NCI-H146 treated with DMSO at 0.1 percent for 48 hours (cell line): Measurements from ENCODE around the gene KANSL3.

Experiments used
- DNase-seq: peaks from one replicate; lab custom pipeline; 2025; ENCODE audit not compliant: unreplicated experiment; lab: John Stamatoyannopoulos, UW

Gene KANSL3

GRCh38 chr2:96608469-96609455 is 29.4 kb downstream of the KANSL3 start:
- DNase-seq, result no peak

GRCh38 chr2:96604104-96604503 is 34.0 kb downstream of the KANSL3 start:
- no peak for DNase-seq

GRCh38 chr2:96602330-96602823 is 35.7 kb downstream of the KANSL3 start:
- no peak for DNase-seq

- DNase-seq, result no peak
These were observed 36.5 kb downstream of the KANSL3 start for GRCh38 chr2:96601382-96602292.

GRCh38 chr2:96599941-96600340 is 38.2 kb downstream of the KANSL3 start:
- no peak for DNase-seq

- DNase-seq, result no peak
These were observed 41.5 kb downstream of the KANSL3 start for GRCh38 chr2:96596596-96596995.

GRCh38 chr2:96594691-96595152 is 43.4 kb downstream of the KANSL3 start:
- no peak for DNase-seq

GRCh38 chr2:96594282-96594681 is 43.8 kb downstream of the KANSL3 start:
- DNase-seq, result no peak

GRCh38 chr2:96591494-96591893 is 46.6 kb downstream of the KANSL3 start:
- DNase-seq, result no peak

GRCh38 chr2:96591054-96591453 is 47.1 kb downstream of the KANSL3 start:
- no peak for DNase-seq

GRCh38 chr2:96587843-96588242 is 50.3 kb downstream of the KANSL3 start:
- DNase-seq, result no peak

- no peak for DNase-seq
These were observed 54.1 kb downstream of the KANSL3 start for GRCh38 chr2:96584017-96584416.

- DNase-seq, result no peak
These were observed 57.3 kb downstream of the KANSL3 start for GRCh38 chr2:96580771-96581170.

GRCh38 chr2:96579422-96579821 is 58.7 kb downstream of the KANSL3 start:
- no peak for DNase-seq

GRCh38 chr2:96578731-96579130 is 59.4 kb downstream of the KANSL3 start:
- DNase-seq, result no peak

- no peak for DNase-seq
These were observed 60.6 kb downstream of the KANSL3 start for GRCh38 chr2:96577501-96577900.

GRCh38 chr2:96575785-96576456 is 62.2 kb downstream of the KANSL3 start:
- no peak for DNase-seq

- DNase-seq, result no peak
These were observed 63.7 kb downstream of the KANSL3 start for GRCh38 chr2:96574364-96574763.

- no peak for DNase-seq
These were observed 70.0 kb downstream of the KANSL3 start for GRCh38 chr2:96568094-96568493.

- no peak for DNase-seq
These were observed 73.0 kb downstream of the KANSL3 start for GRCh38 chr2:96565111-96565510.

- no peak for DNase-seq
These were observed 73.5 kb downstream of the KANSL3 start for GRCh38 chr2:96564563-96564962.
